Measurements from ENCODE around the gene BPIFB3. TPM values are rescaled to one million over a fixed set of nuclear protein-coding genes. Genes with fewer than 3 reads are reported as not detected.

Gene BPIFB3
- total and polyA plus RNA-seq, 9 of the 15 experiments (the other 6 are each of a cell fraction or from before 2014, with no cell fraction given) = not detected

- no peak for TF ChIP-seq CHD7 (IDR thresholded peaks at IDR 0.05; ENCODE audit: low read depth, low read length)
- TF ChIP-seq SRSF1 (IDR thresholded peaks at IDR 0.05; ENCODE audit: low read depth, low read length) = no peak
- no peak for TF ChIP-seq CHD2 (IDR thresholded peaks at IDR 0.05; ENCODE audit: low read depth, low read length)
- no peak for TF ChIP-seq FOS (IDR thresholded peaks at IDR 0.05; ENCODE audit: extremely low read depth, insufficient read length)
- no peak for TF ChIP-seq TAL1 (IDR thresholded peaks at IDR 0.05)
- TF ChIP-seq ZNF311 (CRISPR knock-in tag; IDR thresholded peaks at IDR 0.05) = no peak
- TF ChIP-seq ZBTB26 (CRISPR knock-in tag; IDR thresholded peaks at IDR 0.05) = no peak
Observed at GRCh38 chr20:33042430-33042829, 11.3 kb upstream of the BPIFB3 start (continued).
